ENCODE data around the gene PAPLN.

Gene PAPLN

GRCh38 chr14:73251516-73252215 lies 14.4 kb downstream of the PAPLN start:
- no peak for TF ChIP-seq CTCF (conservative IDR thresholded peaks at IDR 0.05)
- no peak overlapping the region for H3K27ac ChIP-seq

GRCh38 chr14:73252491-73253322 lies 15.4 kb downstream of the PAPLN start:
- no peak for TF ChIP-seq CTCF (conservative IDR thresholded peaks at IDR 0.05)
- no peak overlapping the region for H3K27ac ChIP-seq

GRCh38 chr14:73253323-73253610 lies 16.0 kb downstream of the PAPLN start:
- TF ChIP-seq CTCF (conservative IDR thresholded peaks at IDR 0.05): no peak

DNA sequence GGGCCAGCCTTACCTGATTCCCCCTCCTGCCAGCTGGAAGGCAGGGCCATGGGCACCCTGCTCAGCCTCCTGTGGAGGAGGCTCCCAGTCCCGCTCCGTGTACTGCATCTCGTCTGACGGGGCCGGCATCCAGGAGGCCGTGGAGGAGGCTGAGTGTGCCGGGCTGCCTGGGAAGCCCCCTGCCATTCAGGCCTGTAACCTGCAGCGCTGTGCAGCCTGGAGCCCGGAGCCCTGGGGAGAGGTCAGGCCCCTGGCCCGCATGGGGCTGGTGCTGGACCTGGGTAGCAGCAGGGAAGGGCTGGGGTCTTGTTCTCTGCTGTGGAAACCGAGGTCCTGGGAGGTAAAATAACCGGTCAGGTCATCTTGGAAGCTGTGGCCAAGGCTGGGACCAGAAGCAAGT lies 16.4 kb downstream of the PAPLN start:
- no peak overlapping the region for H3K27ac ChIP-seq
- TF ChIP-seq CTCF (conservative IDR thresholded peaks at IDR 0.05): no peak

More at GRCh38 chr14:73253323-73253610, 16.0 kb downstream of the PAPLN start:
- no peak overlapping the region for H3K27ac ChIP-seq

DNA sequence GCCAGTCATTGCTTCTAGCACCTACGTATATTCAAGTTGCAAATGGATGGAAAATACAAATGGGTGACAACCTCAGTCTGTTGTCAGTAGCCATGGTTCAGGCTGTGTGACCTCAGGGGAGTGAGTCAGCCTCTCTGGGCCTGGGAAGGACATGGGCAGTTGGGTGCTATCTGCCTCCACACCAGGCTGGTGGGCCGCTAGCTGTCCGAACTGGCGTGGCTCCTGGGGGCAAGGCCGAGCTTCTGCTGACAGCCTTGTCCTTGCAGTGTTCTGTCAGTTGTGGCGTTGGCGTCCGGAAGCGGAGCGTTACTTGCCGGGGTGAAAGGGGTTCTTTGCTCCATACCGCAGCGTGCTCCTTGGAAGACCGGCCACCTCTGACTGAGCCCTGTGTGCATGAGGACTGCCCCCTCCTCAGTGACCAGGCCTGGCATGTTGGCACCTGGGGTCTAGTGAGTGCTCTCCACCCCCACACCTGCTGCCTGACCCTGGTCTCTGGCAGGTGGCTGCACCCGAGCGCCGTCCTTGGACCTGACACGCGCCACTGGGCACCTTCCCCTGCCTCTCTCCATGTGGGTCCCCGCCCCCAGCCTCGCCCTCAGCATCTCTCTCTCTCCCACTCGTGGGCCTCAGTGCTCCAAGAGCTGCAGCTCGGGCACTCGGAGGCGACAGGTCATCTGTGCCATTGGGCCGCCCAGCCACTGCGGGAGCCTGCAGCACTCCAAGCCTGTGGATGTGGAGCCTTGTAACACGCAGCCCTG lies 17.1 kb downstream of the PAPLN start:
- H3K27ac ChIP-seq: no peak overlapping the region
- no peak for TF ChIP-seq CTCF (conservative IDR thresholded peaks at IDR 0.05)

DNA sequence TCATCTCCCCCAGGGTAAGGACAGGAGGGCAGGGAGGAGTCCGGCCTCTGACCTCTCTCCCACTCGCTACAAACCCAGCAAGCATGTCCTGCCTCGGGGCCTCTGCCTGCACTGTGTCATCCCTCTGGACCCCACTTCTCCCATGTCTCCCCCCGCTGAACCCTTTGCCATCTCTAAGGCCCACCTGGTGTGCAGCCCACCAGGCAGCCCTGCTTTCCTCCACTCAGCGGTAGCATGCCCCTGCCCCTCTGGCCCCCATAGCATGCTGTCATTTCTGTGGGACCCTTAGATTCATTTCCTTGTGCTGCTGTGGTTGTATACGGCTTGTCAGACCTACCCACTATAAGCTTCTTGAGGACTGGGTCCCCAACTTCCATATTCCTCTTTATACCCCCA lies 17.7 kb downstream of the PAPLN start:
- TF ChIP-seq CTCF (conservative IDR thresholded peaks at IDR 0.05): no peak
- H3K27ac ChIP-seq: no peak overlapping the region

GRCh38 chr14:73255693-73256225 lies 18.5 kb downstream of the PAPLN start:
- no peak overlapping the region for H3K27ac ChIP-seq
- TF ChIP-seq CTCF (conservative IDR thresholded peaks at IDR 0.05): no peak
